ENCODE data around the gene PARK7.

- TF ChIP-seq CTCF (IDR thresholded peaks at IDR 0.05; ENCODE audit: low read length) (no peak), EZH2 (IDR thresholded peaks at IDR 0.05; ENCODE audit: borderline replicate concordance, low read length) (no peak)
Measured at GRCh38 chr1:7962636-7963377, 1.3 kb downstream of the PARK7 start.
